Stomach (tissue), 9 donors: ENCODE results near the gene TTC38. TPM values are rescaled to one million over a fixed set of nuclear protein-coding genes. Genes with fewer than 3 reads are reported as not detected.

Experiments used
- DNase-seq, 2 donors: peaks; one replicate each; pipeline versions ENCODE4 v3.0.0 to v3.0.0-alpha.2; 2013 to 2019
- H3K27ac ChIP-seq, 5 donors: fragments of 200-600 bp in 4 of 5; sonication (generic) in 4 of 5; one replicate each; pipeline ENCODE4 v1.5.1; 2013 to 2019; ENCODE audit warnings: mild to moderate bottlenecking in 1 of 5, moderate library complexity in 1 of 5
- H3K27me3 ChIP-seq, 3 donors: fragments of 200-600 bp; sonication (generic); one replicate each; pipeline ENCODE4 v1.5.1; 2017 to 2019; ENCODE audit warnings: mixed run types in 1 of 3
- H3K36me3 ChIP-seq, 4 donors: fragments of 200-600 bp; sonication (generic); 1 replicate in 3 of 4; 2 replicates in 1 of 4; pipeline ENCODE4 v1.5.1; 2016 to 2019
- H3K4me1 ChIP-seq, 4 donors: fragments of 200-600 bp; sonication (generic); one replicate each; pipeline ENCODE4 v1.5.1; 2016 to 2019
- H3K4me3 ChIP-seq, 4 donors: fragments of 200-600 bp; sonication (generic) in 3 of 4; one replicate each; pipeline ENCODE4 v1.5.1; 2016 to 2019; ENCODE audit warnings: mild to moderate bottlenecking in 1 of 4
- H3K9me3 ChIP-seq, 4 donors: fragments of 200-600 bp; sonication (generic); one replicate each; pipeline ENCODE4 v1.5.1; 2016 to 2019
- EP300 ChIP-seq: sonication (generic); formaldehyde crosslinking; IDR thresholded peaks from one replicate; pipeline ENCODE4 v1.6.1; 2017; ENCODE audit warnings: antibody characterized with exemption
- POLR2A ChIP-seq, 4 donors: fragments of 450-650 bp; IDR thresholded peaks; one replicate each; pipeline ENCODE4 v1.6.1; 2016; ENCODE audit warnings: antibody characterized with exemption in 4 of 4, control low read depth in 2 of 4, mild to moderate bottlenecking in 1 of 4, moderate library complexity in 1 of 4
- POLR2AphosphoS5 ChIP-seq, 3 donors: sonication (generic); formaldehyde crosslinking; IDR thresholded peaks; one replicate each; pipeline ENCODE4 v1.6.1; 2016; ENCODE audit warnings: antibody characterized with exemption in 3 of 3
- WGBS, 5 donors: extraction: QIAGEN DNeasy Blood & Tissue Kit in 3 of 5; methylation state at CpG; one replicate each; pipeline versions ENCODE4 v1.1.5 to v1.1.7; 2013 to 2018; 5-methylcytosine and 5-hydroxymethylcytosine counted together
- intact Hi-C: fragments of 100-400 bp; cut with DNase I; formaldehyde crosslinking; loops from one replicate; pipeline ENCODE4 v1.15.1; 2023; ENCODE audit warnings: low total_unique reads
- polyA plus RNA-seq, 3 donors: library from polyadenylated mRNA; stranded (reverse); fragments of 200-250 nt; gene quantifications; one replicate each; pipeline ENCODE4 v1.2.3, GENCODE V29; 2013
- total RNA-seq, 5 donors: library from RNA; depleted of rRNA; stranded (reverse); fragments of >200 nt; gene quantifications; one replicate each; pipeline versions ENCODE4 v1.1.0 to v1.2.3, GENCODE V29; 2014 to 2016
- TF ChIP-seq, protein P1 (sequence below), 7 experiments: fragments of 450-650 bp in 4 of 7; fragments of 200-600 bp in 3 of 7; sonication (generic) in 3 of 7; IDR thresholded peaks; one replicate each; pipeline ENCODE4 v1.5.1; 2016 to 2019; ENCODE audit warnings: antibody characterized with exemption in 7 of 7, control low read depth in 2 of 7, mild to moderate bottlenecking in 1 of 7
- donor health status: healthy with polysubstance abuse.
- donor health status: Bipolar disorder and iron deficiency.
- donor health status: healthy.

TTC38 gene
- total and polyA plus RNA-seq, 8 donors: 20.0 to 411 (median 38.4) TPM

DNA sequence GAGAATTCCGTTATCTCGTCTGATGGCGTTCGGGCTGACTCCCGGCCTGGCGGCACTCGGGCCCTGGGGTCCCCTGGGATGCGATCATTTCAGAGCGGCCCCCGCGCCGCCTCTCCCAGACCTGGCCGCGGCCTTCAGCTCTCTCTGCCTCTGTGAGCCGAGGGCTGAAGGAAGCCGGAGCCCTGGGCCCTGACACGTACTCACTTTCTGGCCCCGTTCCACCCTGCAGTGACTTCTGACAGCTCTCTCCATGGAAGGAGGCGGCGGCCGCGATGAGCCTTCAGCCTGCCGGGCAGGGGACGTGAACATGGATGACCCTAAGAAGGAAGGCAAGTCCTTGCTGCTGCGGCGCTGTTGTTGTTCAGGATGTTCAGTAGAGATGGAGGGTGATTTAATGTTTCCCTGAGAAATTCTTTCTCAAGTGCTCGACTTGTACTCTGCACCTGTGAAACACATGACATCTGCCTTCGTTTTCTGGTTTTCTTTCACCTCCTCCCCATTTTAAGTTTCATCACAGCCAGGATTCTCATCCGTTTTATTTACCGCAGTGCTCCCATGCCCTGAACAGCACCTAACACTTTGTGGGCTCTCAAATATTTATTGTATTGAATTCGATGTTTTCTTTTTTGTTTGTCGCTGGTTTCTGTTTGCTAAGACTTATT, 29.5 kb downstream of the TTC38 start:
- Histone ChIP-seq H3K9me3 (no peaks in the 10 kb centered on the region), H3K27ac (peak overlapping the region in 2 of 5 donors; percentile 91), H3K4me1 (peaks cover 16 to 26% (median 22%) of the 10 kb centered on the region in 4 donors), H3K36me3 (peaks cover 6 to 18% (median 17%) of the 10 kb centered on the region in 4 donors), H3K27me3 (no peaks in the 10 kb centered on the region), H3K4me3 (peak overlapping the region; percentile 55 to 87 (median 60))
- WGBS, 5 donors: 3 to 9% (median 3%) methylated on average over 16 to 32 of the region's 32 CpGs
- peak in 1 of 2 donors; percentile 53 for DNase-seq
- intact Hi-C loops: no loop called here
- TF ChIP-seq, protein P1, sequence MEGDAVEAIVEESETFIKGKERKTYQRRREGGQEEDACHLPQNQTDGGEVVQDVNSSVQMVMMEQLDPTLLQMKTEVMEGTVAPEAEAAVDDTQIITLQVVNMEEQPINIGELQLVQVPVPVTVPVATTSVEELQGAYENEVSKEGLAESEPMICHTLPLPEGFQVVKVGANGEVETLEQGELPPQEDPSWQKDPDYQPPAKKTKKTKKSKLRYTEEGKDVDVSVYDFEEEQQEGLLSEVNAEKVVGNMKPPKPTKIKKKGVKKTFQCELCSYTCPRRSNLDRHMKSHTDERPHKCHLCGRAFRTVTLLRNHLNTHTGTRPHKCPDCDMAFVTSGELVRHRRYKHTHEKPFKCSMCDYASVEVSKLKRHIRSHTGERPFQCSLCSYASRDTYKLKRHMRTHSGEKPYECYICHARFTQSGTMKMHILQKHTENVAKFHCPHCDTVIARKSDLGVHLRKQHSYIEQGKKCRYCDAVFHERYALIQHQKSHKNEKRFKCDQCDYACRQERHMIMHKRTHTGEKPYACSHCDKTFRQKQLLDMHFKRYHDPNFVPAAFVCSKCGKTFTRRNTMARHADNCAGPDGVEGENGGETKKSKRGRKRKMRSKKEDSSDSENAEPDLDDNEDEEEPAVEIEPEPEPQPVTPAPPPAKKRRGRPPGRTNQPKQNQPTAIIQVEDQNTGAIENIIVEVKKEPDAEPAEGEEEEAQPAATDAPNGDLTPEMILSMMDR (IDR thresholded peaks at IDR 0.05): no peak
- TF ChIP-seq EP300: no peak
- no peak for TF ChIP-seq POLR2AphosphoS5 (IDR thresholded peaks at IDR 0.05)
- no peak for TF ChIP-seq POLR2A (IDR thresholded peaks at IDR 0.05)

DNA sequence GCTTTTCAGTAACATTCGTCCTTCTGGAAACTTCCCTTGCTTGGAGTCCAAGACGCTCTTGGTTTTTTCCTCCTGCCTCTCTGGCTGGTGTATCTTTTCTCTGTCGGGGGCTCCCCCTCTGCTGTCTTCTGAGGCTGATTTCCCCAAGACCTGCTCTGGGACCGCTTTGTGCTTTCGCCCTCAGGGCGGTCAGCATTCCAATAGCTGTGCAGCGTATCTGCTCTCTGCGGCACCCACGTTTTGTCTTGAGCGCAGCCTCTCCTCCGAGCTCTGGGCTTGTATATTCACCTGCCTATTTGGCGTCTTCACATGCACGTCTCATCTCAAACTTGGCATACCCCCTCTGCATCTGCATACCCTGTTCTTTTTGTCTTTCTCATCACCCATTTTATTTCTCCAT, 31.3 kb downstream of the TTC38 start:
- WGBS, 5 donors: 94 to 98% (median 95%) methylated on average over 13 of the region's 13 CpGs
- Histone ChIP-seq H3K27ac (no peak overlapping the region), H3K4me1 (peaks cover 16 to 26% (median 22%) of the 10 kb centered on the region in 4 donors), H3K9me3 (no peaks in the 10 kb centered on the region), H3K36me3 (no peaks in the 10 kb centered on the region), H3K27me3 (no peaks in the 10 kb centered on the region), H3K4me3 (no peak overlapping the region)
- TF ChIP-seq POLR2A (IDR thresholded peaks at IDR 0.05) (no peak), EP300 (no peak), POLR2AphosphoS5 (IDR thresholded peaks at IDR 0.05) (no peak)
- TF ChIP-seq, protein P1 (IDR thresholded peaks at IDR 0.05): no peak
- intact Hi-C loops: no loop called here
- DNase-seq: no peak

DNA sequence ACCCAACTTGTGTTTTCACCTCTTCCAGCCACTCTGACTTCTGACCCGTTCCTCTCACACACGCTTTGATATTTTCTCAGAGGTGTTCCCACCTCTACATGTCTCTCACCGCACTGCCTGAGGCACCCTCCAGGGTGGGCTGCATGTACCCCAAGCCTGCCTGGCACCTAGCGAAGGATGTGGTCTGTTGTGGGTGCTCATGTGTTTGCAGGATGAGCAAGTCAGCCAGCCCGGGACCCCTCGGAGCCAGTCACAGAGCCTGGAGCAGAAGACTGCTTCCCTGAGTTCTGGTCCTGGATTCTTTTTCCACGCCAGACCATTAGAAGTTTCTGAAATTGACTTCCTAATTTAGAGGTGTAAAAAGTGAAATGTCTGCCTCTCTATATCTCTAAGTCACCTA, 32.7 kb downstream of the TTC38 start:
- intact Hi-C loops: no loop called here
- Histone ChIP-seq H3K4me3 (no peak overlapping the region), H3K27me3 (no peaks in the 10 kb centered on the region), H3K36me3 (no peaks in the 10 kb centered on the region), H3K9me3 (no peaks in the 10 kb centered on the region), H3K4me1 (peaks cover 16 to 24% (median 19%) of the 10 kb centered on the region in 4 donors), H3K27ac (no peak overlapping the region)
- TF ChIP-seq EP300 (no peak), POLR2AphosphoS5 (IDR thresholded peaks at IDR 0.05) (no peak), POLR2A (IDR thresholded peaks at IDR 0.05) (no peak)
- TF ChIP-seq, protein P1 (IDR thresholded peaks at IDR 0.05): no peak
- 92 to 98% (median 97%) methylated on average over 7 of the region's 7 CpGs for WGBS, 5 donors
- no peak for DNase-seq

DNA sequence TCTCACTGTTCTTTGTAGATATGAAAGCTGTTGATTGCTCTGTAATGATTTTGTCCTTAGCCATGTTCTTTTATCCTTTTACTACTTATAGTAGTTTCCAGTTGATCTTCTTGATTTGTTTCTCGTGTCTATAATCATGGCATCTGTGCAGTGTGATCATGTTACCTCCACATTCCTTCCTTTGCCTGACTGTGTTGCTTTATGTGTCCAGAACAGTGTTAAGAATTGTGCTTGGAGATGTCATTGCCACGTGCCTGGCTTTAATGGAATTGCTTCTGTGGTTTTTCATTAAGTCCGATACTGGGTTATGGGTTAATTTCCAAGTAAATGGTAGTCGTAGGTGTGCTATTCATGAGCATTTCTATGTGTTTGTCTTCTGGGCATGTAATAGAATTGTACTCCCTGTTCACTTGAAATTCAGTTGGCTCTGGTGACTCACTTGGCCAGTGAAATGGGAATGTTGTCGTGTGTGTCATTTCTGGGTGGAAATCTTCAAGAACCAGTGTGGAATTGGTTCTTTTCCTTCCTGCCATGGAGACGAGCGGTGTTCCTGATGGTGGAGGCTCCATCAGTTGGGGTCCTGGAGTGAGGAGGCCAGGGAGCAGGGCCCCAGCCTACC, 35.6 kb downstream of the TTC38 start:
- WGBS, 5 donors: 86 to 95% (median 91%) methylated on average over 7 of the region's 7 CpGs
- H3K27me3 ChIP-seq: no peaks in the 10 kb centered on the region
- intact Hi-C loops: no loop called here

More for the DNA sequence above, 35.6 kb downstream of the TTC38 start:
- H3K27ac ChIP-seq: no peak overlapping the region
- H3K4me1 ChIP-seq: no peaks in the 10 kb centered on the region
- H3K9me3 ChIP-seq: no peaks in the 10 kb centered on the region
- TF ChIP-seq POLR2AphosphoS5 (IDR thresholded peaks at IDR 0.05) (no peak), POLR2A (IDR thresholded peaks at IDR 0.05) (no peak), EP300 (no peak)
- TF ChIP-seq, protein P1 (IDR thresholded peaks at IDR 0.05): no peak
- no peak overlapping the region for H3K4me3 ChIP-seq
- no peak for DNase-seq
- peaks cover 0 to under 1% (median 0%) of the 10 kb centered on the region in 4 donors for H3K36me3 ChIP-seq
